Neural crest cell (in vitro differentiated cells): Measurements from ENCODE around the gene WBP1L. TPM values are rescaled to one million over a fixed set of nuclear protein-coding genes. Genes with fewer than 3 reads are reported as not detected.

Experiments used
- DNase-seq: peaks from one replicate; pipeline ENCODE4 v3.0.0; 2021; ENCODE audit warnings: low read depth, mixed read lengths, low spot score
- H3K27ac Mint-ChIP-seq: one replicate; pipeline ENCODE4 v1.8.0; 2021; ENCODE audit warnings: mild to moderate bottlenecking, mixed read lengths; ENCODE audit not compliant: unreplicated experiment
- H3K27me3 Mint-ChIP-seq: 2 replicates; pipeline ENCODE4 v1.8.0; 2021; ENCODE audit warnings: low read depth, mild to moderate bottlenecking, mixed read lengths
- H3K36me3 Mint-ChIP-seq: 2 replicates; pipeline ENCODE4 v1.8.0; 2021; ENCODE audit warnings: low read depth, mild to moderate bottlenecking, mixed read lengths
- H3K4me1 Mint-ChIP-seq: 2 replicates; pipeline ENCODE4 v1.8.0; 2021; ENCODE audit warnings: mixed read lengths
- H3K4me3 Mint-ChIP-seq: one replicate; pipeline ENCODE4 v1.8.0; 2021; ENCODE audit warnings: mild to moderate bottlenecking, mixed read lengths
- H3K9me3 Mint-ChIP-seq: 2 replicates; pipeline ENCODE4 v1.8.0; 2021; ENCODE audit warnings: mixed read lengths
- CTCF ChIP-seq: fragments of 200-600 bp; sonication (generic); conservative IDR thresholded peaks from 2 replicates; pipeline ENCODE4 v1.5.0; 2021; ENCODE audit warnings: antibody characterized with exemption, mild to moderate bottlenecking
- total RNA-seq: library from RNA; stranded (reverse); gene quantifications from 2 replicates; pipeline ENCODE4 v1.2.1, GENCODE V29; 2021

WBP1L gene
- total RNA-seq, 1 donor from 2014 or later, result 22.0 TPM

DNA sequence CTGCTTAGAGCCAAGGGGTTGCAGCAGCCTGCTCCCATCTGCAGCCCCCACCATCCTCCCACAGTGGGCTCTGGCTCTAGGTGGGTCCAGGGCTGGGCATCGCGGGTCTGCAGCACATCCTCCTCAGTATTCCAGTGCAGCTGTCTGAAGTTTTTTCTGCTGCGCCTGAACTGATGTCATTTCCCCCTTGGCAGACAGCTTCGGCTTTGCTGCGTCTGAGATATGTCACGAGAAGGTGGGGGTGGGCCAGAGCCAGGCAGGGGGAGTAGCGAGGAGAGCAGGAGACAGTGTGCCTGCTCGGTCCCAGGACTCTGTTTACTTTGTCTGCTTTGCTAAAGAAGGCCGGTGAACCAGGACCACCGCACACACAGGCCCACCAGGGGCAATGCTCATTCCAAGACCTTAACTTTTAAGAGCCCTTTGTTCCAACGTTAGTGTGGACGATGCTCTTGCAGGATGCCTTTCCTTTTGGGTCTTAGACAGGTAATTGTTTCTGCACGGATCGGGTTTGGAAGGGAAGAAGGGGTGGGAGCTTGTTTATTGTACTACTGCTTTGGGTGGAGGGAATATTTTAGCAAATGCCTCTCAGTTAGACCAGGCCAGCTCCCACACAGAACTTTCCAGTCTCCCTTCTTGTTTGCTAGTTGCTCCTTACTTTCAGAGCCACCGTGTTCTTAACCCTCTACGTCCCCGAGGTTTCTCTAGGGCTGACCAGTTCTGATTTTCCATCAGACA lies 32.4 kb downstream of the WBP1L start:
- Mint-ChIP-seq H3K27ac (peak overlapping the region; percentile 79), H3K4me1 (peaks cover 67% of the 10 kb centered on the region), H3K4me3 (peak overlapping the region; percentile 78), H3K9me3 (no peaks in the 10 kb centered on the region), H3K27me3 (no peaks in the 10 kb centered on the region), H3K36me3 (no peaks in the 10 kb centered on the region)
- DNase-seq, result peak; percentile 28
- TF ChIP-seq CTCF, result no peak

GRCh38 chr10:102776779-102777456 lies 33.2 kb downstream of the WBP1L start:
- no peaks in the 10 kb centered on the region for H3K27me3 Mint-ChIP-seq

GRCh38 chr10:102777711-102778453 lies 34.1 kb downstream of the WBP1L start:
- H3K27ac Mint-ChIP-seq, result peak overlapping the region; percentile 38
- no peaks in the 10 kb centered on the region for H3K27me3 Mint-ChIP-seq
- peaks cover 75% of the 10 kb centered on the region for H3K4me1 Mint-ChIP-seq
- no peaks in the 10 kb centered on the region for H3K36me3 Mint-ChIP-seq
- DNase-seq, result no peak
- H3K4me3 Mint-ChIP-seq, result peak overlapping the region; percentile 33
- no peak for TF ChIP-seq CTCF
- no peaks in the 10 kb centered on the region for H3K9me3 Mint-ChIP-seq

More at GRCh38 chr10:102776779-102777456, 33.2 kb downstream of the WBP1L start:
- DNase-seq, result peak; percentile 61
- Mint-ChIP-seq H3K27ac (peak overlapping the region; percentile 79), H3K36me3 (no peaks in the 10 kb centered on the region), H3K4me3 (peak overlapping the region; percentile 78), H3K4me1 (peaks cover 72% of the 10 kb centered on the region), H3K9me3 (no peaks in the 10 kb centered on the region)
- TF ChIP-seq CTCF, result no peak

DNA sequence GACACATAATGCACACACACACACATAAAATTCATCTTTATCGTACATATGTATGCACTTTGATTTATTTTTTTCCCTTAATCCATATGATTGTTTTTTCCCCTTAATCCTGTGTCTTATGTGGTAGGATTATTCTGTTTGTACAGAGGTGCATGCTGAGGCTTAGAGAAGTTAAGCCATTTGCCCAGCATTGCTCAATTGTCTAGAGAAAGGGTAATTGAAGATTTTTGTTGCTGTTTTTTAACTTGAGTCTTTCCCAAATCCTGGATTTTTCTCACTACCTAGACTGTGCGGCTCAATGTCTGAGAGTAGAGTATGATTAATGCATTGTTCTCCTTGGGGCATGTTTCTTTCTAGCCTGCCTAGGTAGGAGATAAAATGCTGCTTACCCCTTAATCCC lies 35.0 kb downstream of the WBP1L start:
- no peaks in the 10 kb centered on the region for H3K9me3 Mint-ChIP-seq
- TF ChIP-seq CTCF, result no peak
- H3K27me3 Mint-ChIP-seq, result no peaks in the 10 kb centered on the region
- H3K27ac Mint-ChIP-seq, result no peak overlapping the region
- no peak overlapping the region for H3K4me3 Mint-ChIP-seq
- no peak for DNase-seq
- no peaks in the 10 kb centered on the region for H3K36me3 Mint-ChIP-seq
- peaks cover 74% of the 10 kb centered on the region for H3K4me1 Mint-ChIP-seq

GRCh38 chr10:102779680-102780526 lies 36.2 kb downstream of the WBP1L start:
- Mint-ChIP-seq H3K27me3 (no peaks in the 10 kb centered on the region), H3K36me3 (no peaks in the 10 kb centered on the region), H3K9me3 (no peaks in the 10 kb centered on the region), H3K27ac (no peak overlapping the region), H3K4me1 (peaks cover 64% of the 10 kb centered on the region), H3K4me3 (no peak overlapping the region)
- peak; percentile 28 for TF ChIP-seq CTCF
- DNase-seq, result no peak
